Esophagus muscularis mucosa (tissue), 4 donors: ENCODE results near the gene ARFGAP3. TPM values are rescaled to one million over a fixed set of nuclear protein-coding genes. Genes with fewer than 3 reads are reported as not detected.

Experiments used
- DNase-seq: peaks from one replicate; pipeline ENCODE4 v3.0.0-alpha.2; 2017; ENCODE audit errors: extremely low spot score
- H3K27ac ChIP-seq, 4 donors: fragments of 200-600 bp; sonication (generic); replicated peaks in 1 of 4; 1 replicate in 3 of 4; 2 replicates in 1 of 4; pipeline ENCODE4 v1.5.1; 2016 to 2019; ENCODE audit warnings: mild to moderate bottlenecking in 1 of 4
- H3K27me3 ChIP-seq, 4 donors: fragments of 200-600 bp; sonication (generic); one replicate each; pipeline versions ENCODE4 v1.5.1 to v1.6.0; 2016 to 2019
- H3K36me3 ChIP-seq, 4 donors: fragments of 200-600 bp; sonication (generic); one replicate each; pipeline ENCODE4 v1.5.1; 2016 to 2019
- H3K4me1 ChIP-seq, 4 donors: fragments of 200-600 bp; sonication (generic); one replicate each; pipeline ENCODE4 v1.5.1; 2016 to 2019
- H3K4me3 ChIP-seq, 4 donors: fragments of 200-600 bp; sonication (generic); 1 replicate in 2 of 4; 2 replicates in 2 of 4; pipeline ENCODE4 v1.5.1; 2016 to 2019; ENCODE audit warnings: mild to moderate bottlenecking in 4 of 4, moderate library complexity in 1 of 4
- H3K9me3 ChIP-seq, 4 donors: fragments of 200-600 bp; sonication (generic); 1 replicate in 3 of 4; 2 replicates in 1 of 4; pipeline ENCODE4 v1.5.1; 2016 to 2019
- CTCF ChIP-seq, 3 experiments: fragments of 200-600 bp in 2 of 3; fragments of 450-650 bp in 1 of 3; sonication (generic) in 2 of 3; IDR thresholded peaks; one replicate each; pipeline ENCODE4 v1.5.1; 2017 to 2019; ENCODE audit warnings: antibody characterized with exemption in 3 of 3, mild to moderate bottlenecking in 2 of 3, moderate library complexity in 1 of 3
- EP300 ChIP-seq: sonication (generic); formaldehyde crosslinking; IDR thresholded peaks from one replicate; pipeline ENCODE4 v1.6.1; 2017; ENCODE audit warnings: antibody characterized with exemption
- POLR2A ChIP-seq: fragments of 450-650 bp; IDR thresholded peaks from one replicate; pipeline ENCODE4 v1.6.1; 2017; ENCODE audit warnings: antibody characterized with exemption, moderate library complexity, mild to moderate bottlenecking, low read depth
- POLR2AphosphoS5 ChIP-seq, 2 donors: sonication (generic); formaldehyde crosslinking; IDR thresholded peaks; one replicate each; pipeline ENCODE4 v1.6.1; 2017; ENCODE audit warnings: antibody characterized with exemption in 2 of 2
- WGBS: methylation state at CpG from one replicate; pipeline ENCODE4 v1.1.5; 2018; 5-methylcytosine and 5-hydroxymethylcytosine counted together
- intact Hi-C: fragments of 100-400 bp; cut with DNase I; formaldehyde crosslinking; loops from one replicate; pipeline ENCODE4 v1.15.1; 2023
- total RNA-seq, 4 donors: library from RNA; depleted of rRNA; stranded (reverse); fragments of >200 nt; gene quantifications; one replicate each; pipeline versions ENCODE4 v1.1.0 to v1.2.1, GENCODE V29; 2016

The ARFGAP3 gene
- total RNA-seq, 4 donors from 2014 or later, result 38.8 to 63.5 (median 41.4) TPM

- intact Hi-C loops, result no loop called here
- no peaks in the 10 kb centered on the region for H3K27me3 ChIP-seq
- no peak for TF ChIP-seq EP300
- no peak for TF ChIP-seq POLR2A
- TF ChIP-seq CTCF (IDR thresholded peaks at IDR 0.05), result no peak
- no peak for TF ChIP-seq POLR2AphosphoS5 (IDR thresholded peaks at IDR 0.05)
- H3K9me3 ChIP-seq, result no peaks in the 10 kb centered on the region
- no peak overlapping the region for H3K27ac ChIP-seq
- H3K4me1 ChIP-seq, result no peaks in the 10 kb centered on the region
- no peak for DNase-seq
- WGBS, result 92% methylated on average over 14 of the region's 14 CpGs
- peaks cover 51 to 88% (median 69%) of the 10 kb centered on the region in 4 donors for H3K36me3 ChIP-seq
- H3K4me3 ChIP-seq, result no peak overlapping the region
These were observed 14.3 kb downstream of the ARFGAP3 start for GRCh38 chr22:42842658-42843370.

- H3K27ac ChIP-seq, result no peak overlapping the region
- no peaks in the 10 kb centered on the region for H3K4me1 ChIP-seq
- no peaks in the 10 kb centered on the region for H3K9me3 ChIP-seq
- TF ChIP-seq CTCF (IDR thresholded peaks at IDR 0.05), result no peak
- no peak for TF ChIP-seq EP300
- no peak for TF ChIP-seq POLR2A
- TF ChIP-seq POLR2AphosphoS5 (IDR thresholded peaks at IDR 0.05), result no peak
- no peaks in the 10 kb centered on the region for H3K27me3 ChIP-seq
- no peak for DNase-seq
- 81% methylated on average over 3 of the region's 3 CpGs for WGBS
- peaks cover 52 to 88% (median 68%) of the 10 kb centered on the region in 4 donors for H3K36me3 ChIP-seq
- intact Hi-C loops, result no loop called here
- H3K4me3 ChIP-seq, result no peak overlapping the region
These were observed 15.6 kb downstream of the ARFGAP3 start for GRCh38 chr22:42841444-42841843.

GRCh38 chr22:42837556-42837955 is 19.5 kb downstream of the ARFGAP3 start:
- no peaks in the 10 kb centered on the region for H3K27me3 ChIP-seq
- peaks cover 62 to 88% (median 80%) of the 10 kb centered on the region in 4 donors for H3K36me3 ChIP-seq
- intact Hi-C loops, result no loop called here
- WGBS, result 85% methylated on average over 4 of the region's 4 CpGs
- H3K9me3 ChIP-seq, result no peaks in the 10 kb centered on the region
- TF ChIP-seq EP300 (no peak), CTCF (IDR thresholded peaks at IDR 0.05) (no peak), POLR2A (no peak), POLR2AphosphoS5 (IDR thresholded peaks at IDR 0.05) (no peak)
- no peak overlapping the region for H3K4me3 ChIP-seq
- H3K4me1 ChIP-seq, result no peaks in the 10 kb centered on the region
- no peak for DNase-seq
- H3K27ac ChIP-seq, result no peak overlapping the region

GRCh38 chr22:42836026-42836425 is 21.0 kb downstream of the ARFGAP3 start:
- Histone ChIP-seq H3K4me1 (no peaks in the 10 kb centered on the region), H3K4me3 (no peak overlapping the region), H3K36me3 (peaks cover 72 to 93% (median 87%) of the 10 kb centered on the region in 4 donors), H3K9me3 (no peaks in the 10 kb centered on the region), H3K27ac (no peak overlapping the region), H3K27me3 (no peaks in the 10 kb centered on the region)
- intact Hi-C loops, result no loop called here
- WGBS, result 98% methylated on average over 5 of the region's 5 CpGs
- no peak for DNase-seq
- TF ChIP-seq CTCF (IDR thresholded peaks at IDR 0.05) (no peak), EP300 (no peak)
